Psoas muscle (tissue), 8 donors: ENCODE results near the gene SLC22A31. TPM values are rescaled to one million over a fixed set of nuclear protein-coding genes. Genes with fewer than 3 reads are reported as not detected.

Source experiments
- ATAC-seq, 4 donors: fragments of 200-7000 bp; cut with Tn5 transposase; one replicate each; pipeline ENCODE4 v1.9.1; 2020; ENCODE audit warnings: moderate library complexity in 3 of 4, mild to moderate bottlenecking in 2 of 4
- DNase-seq, 2 donors: peaks; one replicate each; pipeline ENCODE4 v3.0.0-alpha.2; 2020
- H3K27ac ChIP-seq: fragments of 200-600 bp; one replicate; pipeline ENCODE4 v1.8.0; 2022
- H3K27me3 ChIP-seq, 3 donors: fragments of 200-600 bp in 1 of 3; one replicate each; pipeline versions ENCODE4 v1.6.1 to v1.8.0; 2013 to 2022; ENCODE audit warnings: low read length in 2 of 3, mild to moderate bottlenecking in 2 of 3, moderate library complexity in 1 of 3; ENCODE audit not compliant: insufficient read depth in 3 of 3
- H3K36me3 ChIP-seq, 2 donors: fragments of 200-600 bp in 1 of 2; one replicate each; pipeline versions ENCODE4 v1.6.1 to v1.8.0; 2013 to 2022; ENCODE audit warnings: low read depth in 1 of 2, mild to moderate bottlenecking in 1 of 2, moderate library complexity in 1 of 2; ENCODE audit not compliant: insufficient read depth in 1 of 2
- H3K4me1 ChIP-seq: fragments of 200-600 bp; one replicate; pipeline ENCODE4 v1.8.0; 2022
- H3K4me3 ChIP-seq: fragments of 200-600 bp; one replicate; pipeline ENCODE4 v1.8.0; 2022; ENCODE audit warnings: mild to moderate bottlenecking
- H3K9me3 ChIP-seq: fragments of 200-600 bp; one replicate; pipeline ENCODE4 v1.8.0; 2022
- CTCF ChIP-seq: fragments of 200-600 bp; IDR thresholded peaks from one replicate; pipeline ENCODE4 v1.8.0; 2022; ENCODE audit warnings: antibody characterized with exemption
- WGBS, 3 donors: extraction: QIAGEN DNeasy Blood & Tissue Kit; methylation state at CpG; one replicate each; pipeline versions ENCODE4 v1.1.6 to v1.1.7; 2013; 5-methylcytosine and 5-hydroxymethylcytosine counted together
- intact Hi-C, 2 donors: fragments of 100-400 bp; cut with DNase I; formaldehyde crosslinking; loops; one replicate each; pipeline versions ENCODE4 v1.11.0 to v1.14.2; 2022
- polyA plus RNA-seq, 3 donors: library from polyadenylated mRNA; stranded (reverse); fragments of 200-250 nt; gene quantifications; one replicate each; pipeline ENCODE4 v1.2.3, GENCODE V29; 2013
- total RNA-seq, 4 donors: library from RNA; stranded (reverse); fragmentation: NEBNext Ultra II Directional in 2 of 4; extraction: Animal tissue kit (Norgen Biotek cat#: 25700) in 2 of 4; gene quantifications; one replicate each; pipeline versions ENCODE4 v1.2.1 to v1.2.4, GENCODE V29; 2021 to 2023
- donor health status: healthy with polysubstance abuse.
- donor health status: DM: no; HTN: no; CAD: no; lungs with moderate emphysema.
- donor health status: Bipolar disorder and iron deficiency.
- donor health status: healthy.
- donor health status: DM: yes; HTN: yes; CAD: no.
- donor health status: DM: no; HTN: no; CAD: no.
- donor health status: DM: no; HTN: no; CAD: no.
- donor health status: DM: yes; HTN: yes; CAD: no.

SLC22A31 gene
- total and polyA plus RNA-seq, 7 donors = 0.03 TPM; not detected in 6

GRCh38 chr16:89184677-89184932 is 15.7 kb downstream of the SLC22A31 start:
- Histone ChIP-seq H3K4me3 (no peak overlapping the region), H3K4me1 (no peaks in the 10 kb centered on the region), H3K27ac (no peak overlapping the region), H3K36me3 (peaks cover 0 to 74% of the 10 kb centered on the region in 2 donors), H3K27me3 (no peaks in the 10 kb centered on the region), H3K9me3 (no peaks in the 10 kb centered on the region)
- intact Hi-C loops = no loop called here
- peak in 3 of 4 donors; percentile 11 to 17 (median 15) for ATAC-seq
- TF ChIP-seq CTCF = no peak
- DNase-seq = no peak
- 77 to 82% (median 78%) methylated on average over 9 of the region's 9 CpGs for WGBS, 3 donors

- H3K4me1 ChIP-seq = no peaks in the 10 kb centered on the region
- H3K4me3 ChIP-seq = no peak overlapping the region
- H3K27ac ChIP-seq = no peak overlapping the region
- WGBS, 3 donors = 72 to 78% (median 72%) methylated on average over 20 to 26 of the region's 26 CpGs
- peak in 3 of 4 donors; percentile 2 to 13 (median 7) for ATAC-seq
- intact Hi-C loops = no loop called here
- no peak for TF ChIP-seq CTCF
- no peaks in the 10 kb centered on the region for H3K9me3 ChIP-seq
- no peaks in the 10 kb centered on the region for H3K27me3 ChIP-seq
- peak; percentile 10 to 46 for DNase-seq
- peaks cover 0 to 78% of the 10 kb centered on the region in 2 donors for H3K36me3 ChIP-seq
Measured at GRCh38 chr16:89183975-89184676, 16.2 kb downstream of the SLC22A31 start.

- no peak overlapping the region for H3K27ac ChIP-seq
- H3K4me3 ChIP-seq = no peak overlapping the region
- intact Hi-C loops = no loop called here
- DNase-seq (peak; percentile 7 to 26), ATAC-seq (no peak)
- H3K27me3 ChIP-seq = no peaks in the 10 kb centered on the region
- WGBS, 3 donors = 63 to 70% (median 63%) methylated on average over 13 of the region's 13 CpGs
- no peaks in the 10 kb centered on the region for H3K9me3 ChIP-seq
- peaks cover 0 to 80% of the 10 kb centered on the region in 2 donors for H3K36me3 ChIP-seq
- no peak for TF ChIP-seq CTCF
- no peaks in the 10 kb centered on the region for H3K4me1 ChIP-seq
Measured at GRCh38 chr16:89183463-89183862, 16.9 kb downstream of the SLC22A31 start.

GRCh38 chr16:89179656-89180315 is 20.6 kb downstream of the SLC22A31 start:
- no peak for TF ChIP-seq CTCF
- DNase-seq (no peak), ATAC-seq (no peak)
- H3K36me3 ChIP-seq = peaks cover 0 to 50% of the 10 kb centered on the region in 2 donors
- intact Hi-C loops = no loop called here
- H3K27ac ChIP-seq = no peak overlapping the region
- 86 to 88% (median 88%) methylated on average over 25 of the region's 25 CpGs for WGBS, 3 donors
- no peaks in the 10 kb centered on the region for H3K27me3 ChIP-seq
- H3K4me1 ChIP-seq = peaks cover 16% of the 10 kb centered on the region
- no peak overlapping the region for H3K4me3 ChIP-seq
- no peaks in the 10 kb centered on the region for H3K9me3 ChIP-seq

GRCh38 chr16:89179148-89179484 is 21.2 kb downstream of the SLC22A31 start:
- intact Hi-C loops = no loop called here
- Histone ChIP-seq H3K9me3 (no peaks in the 10 kb centered on the region), H3K4me1 (peaks cover 23% of the 10 kb centered on the region), H3K4me3 (no peak overlapping the region), H3K27me3 (no peaks in the 10 kb centered on the region), H3K36me3 (peaks cover 0 to 44% of the 10 kb centered on the region in 2 donors), H3K27ac (no peak overlapping the region)
- no peak for ATAC-seq
- no peak for TF ChIP-seq CTCF
- no peak for DNase-seq
- WGBS, 3 donors = 84 to 86% (median 85%) methylated on average over 19 of the region's 19 CpGs
